ENCODE results near the gene DENND2C. TPM values are rescaled to one million over a fixed set of nuclear protein-coding genes. Genes with fewer than 3 reads are reported as not detected.

The DENND2C gene
- total and polyA plus RNA-seq, 2 experiments from 2014 or later = 1.4 to 5.6 TPM

DNA sequence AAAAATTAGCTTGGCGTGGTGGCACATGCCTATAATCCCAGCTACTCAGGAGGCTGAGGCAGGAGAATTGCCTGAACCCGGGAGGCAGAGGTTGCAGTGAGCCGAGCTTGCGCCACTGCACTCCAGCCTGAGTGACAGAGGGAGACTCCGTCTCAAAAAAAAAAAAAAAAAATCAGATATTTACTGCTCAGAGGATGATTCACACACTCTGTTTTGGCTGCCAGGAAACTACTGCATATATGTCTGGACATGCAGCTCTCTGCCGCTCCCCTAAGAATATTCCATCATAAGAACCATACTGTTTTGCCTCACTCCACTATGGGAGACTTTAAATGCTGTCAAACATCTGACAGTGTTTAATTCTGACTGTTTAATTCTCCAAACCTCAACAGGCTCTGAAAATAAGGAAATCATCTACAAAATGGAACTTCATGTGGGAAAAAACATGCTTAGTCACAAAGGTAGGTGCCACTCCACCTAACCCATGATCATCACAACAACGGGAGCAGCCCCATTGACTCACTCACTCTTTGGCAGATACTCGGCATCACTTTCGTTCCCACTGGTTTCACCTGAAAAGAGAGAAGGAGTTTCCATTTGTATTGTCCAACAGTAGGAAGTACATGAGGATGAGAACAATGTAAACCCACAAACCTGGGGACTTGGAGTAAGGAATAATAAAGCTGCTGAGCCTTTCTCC is 59.2 kb downstream of the DENND2C start:
- no peak overlapping the region for H3K4me2 ChIP-seq
- peak overlapping the region; percentile 27 for H3K27ac ChIP-seq
- WGBS (ENCODE audit: low lambda C conversion rate, missing lambda C conversion rate) = 86% methylated on average over 9 of the region's 9 CpGs

DNA sequence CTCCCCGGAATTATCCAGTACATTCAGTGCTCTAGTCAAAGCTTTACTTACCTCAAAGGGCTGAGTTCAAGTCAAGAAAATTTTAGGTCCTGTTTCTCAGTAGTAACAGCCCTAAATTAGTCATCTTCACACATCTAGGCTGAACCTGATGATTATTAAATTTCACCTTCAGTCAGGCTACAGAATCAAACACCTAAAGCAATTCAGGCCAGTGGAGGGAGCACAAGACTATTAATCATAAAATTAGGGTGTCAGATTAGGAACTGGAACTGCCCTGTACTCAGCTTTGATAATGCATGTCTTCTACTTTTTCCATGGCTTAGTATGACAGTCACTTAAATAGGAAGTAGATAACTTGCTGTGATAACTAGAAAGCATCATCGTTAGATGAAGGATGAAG is 60.0 kb downstream of the DENND2C start:
- H3K4me1 ChIP-seq (ENCODE audit: insufficient read depth) = no peaks in the 10 kb centered on the region
- H3K27me3 ChIP-seq = no peaks in the 10 kb centered on the region
- DNase-seq (ENCODE audit: low spot score) = no peak
- H3K9me2 ChIP-seq (replicated peaks; ENCODE audit: insufficient read depth) = no peaks in the 10 kb centered on the region
- no peak overlapping the region for H3K4me2 ChIP-seq
- H3K27ac ChIP-seq = no peak overlapping the region
- 87% methylated on average over 2 of the region's 2 CpGs for whole genome bisulfite sequencing (ENCODE audit: low lambda C conversion rate, missing lambda C conversion rate)
- H3K36me3 ChIP-seq (replicated peaks; ENCODE audit: insufficient read depth, low read depth) = no peaks in the 10 kb centered on the region
- TF ChIP-seq EZH2phosphoT487 (IDR thresholded peaks at IDR 0.05; ENCODE audit: low read depth, severe bottlenecking, unreplicated experiment) (no peak), CTCF (IDR thresholded peaks at IDR 0.05; ENCODE audit: poor library complexity) (no peak), EZH2 (IDR thresholded peaks at IDR 0.05; ENCODE audit: borderline replicate concordance) (no peak)
- no peak overlapping the region for H3K4me3 ChIP-seq
- no peak overlapping the region for H2AFZ ChIP-seq
- no peaks in the 10 kb centered on the region for H3K79me2 ChIP-seq
- H4K20me1 ChIP-seq (ENCODE audit: insufficient read depth, poor library complexity, severe bottlenecking) = no peaks in the 10 kb centered on the region
- H3K9me3 ChIP-seq (ENCODE audit: low read depth) = no peaks in the 10 kb centered on the region

More for the DNA sequence above, 59.2 kb downstream of the DENND2C start:
- Histone ChIP-seq H3K27me3 (no peaks in the 10 kb centered on the region), H3K4me1 (ENCODE audit: insufficient read depth) (no peaks in the 10 kb centered on the region), H4K20me1 (ENCODE audit: insufficient read depth, poor library complexity, severe bottlenecking) (no peaks in the 10 kb centered on the region), H3K36me3 (replicated peaks; ENCODE audit: insufficient read depth, low read depth) (no peaks in the 10 kb centered on the region), H3K79me2 (no peaks in the 10 kb centered on the region), H3K4me3 (no peak overlapping the region), H3K9me3 (ENCODE audit: low read depth) (no peaks in the 10 kb centered on the region), H2AFZ (no peak overlapping the region), H3K9me2 (replicated peaks; ENCODE audit: insufficient read depth) (no peaks in the 10 kb centered on the region)
- no peak for TF ChIP-seq EZH2phosphoT487 (IDR thresholded peaks at IDR 0.05; ENCODE audit: low read depth, severe bottlenecking, unreplicated experiment)
- TF ChIP-seq EZH2 (IDR thresholded peaks at IDR 0.05; ENCODE audit: borderline replicate concordance) = no peak
- no peak for TF ChIP-seq CTCF (IDR thresholded peaks at IDR 0.05; ENCODE audit: poor library complexity)
- DNase-seq (ENCODE audit: low spot score) = no peak

DNA sequence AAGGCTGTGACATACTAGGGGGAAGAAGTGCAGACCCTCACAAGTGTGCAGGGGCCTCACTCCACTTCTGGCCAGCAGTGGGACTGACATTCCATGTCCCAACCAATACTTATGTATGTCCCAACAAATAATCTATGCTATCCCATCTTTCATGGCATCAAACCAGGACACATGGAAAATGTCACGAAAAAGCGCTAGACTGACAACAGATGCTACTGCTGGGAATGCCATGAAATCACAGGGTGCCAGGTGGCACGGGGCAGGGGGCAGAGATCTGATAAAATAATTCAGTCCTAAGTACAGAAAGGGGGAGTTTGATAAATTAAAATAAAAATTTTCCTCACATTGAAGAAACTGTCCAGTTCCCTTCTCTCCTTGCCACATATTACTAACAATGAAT is 60.8 kb downstream of the DENND2C start:
- no peak overlapping the region for H3K4me2 ChIP-seq
- no peak for TF ChIP-seq EZH2 (IDR thresholded peaks at IDR 0.05; ENCODE audit: borderline replicate concordance)
- TF ChIP-seq EZH2phosphoT487 (IDR thresholded peaks at IDR 0.05; ENCODE audit: low read depth, severe bottlenecking, unreplicated experiment) = no peak
- no peak for TF ChIP-seq CTCF (IDR thresholded peaks at IDR 0.05; ENCODE audit: poor library complexity)
- H2AFZ ChIP-seq = no peak overlapping the region
- H3K27ac ChIP-seq = no peak overlapping the region
- no peaks in the 10 kb centered on the region for H3K36me3 ChIP-seq (replicated peaks; ENCODE audit: insufficient read depth, low read depth)
- no peak overlapping the region for H3K4me3 ChIP-seq
- 97% methylated on average over 3 of the region's 3 CpGs for WGBS (ENCODE audit: low lambda C conversion rate, missing lambda C conversion rate)
- H3K27me3 ChIP-seq = no peaks in the 10 kb centered on the region
- no peaks in the 10 kb centered on the region for H3K79me2 ChIP-seq
- no peak for DNase-seq (ENCODE audit: low spot score)
- H4K20me1 ChIP-seq (ENCODE audit: insufficient read depth, poor library complexity, severe bottlenecking) = no peaks in the 10 kb centered on the region
- no peaks in the 10 kb centered on the region for H3K4me1 ChIP-seq (ENCODE audit: insufficient read depth)
- no peaks in the 10 kb centered on the region for H3K9me3 ChIP-seq (ENCODE audit: low read depth)
- H3K9me2 ChIP-seq (replicated peaks; ENCODE audit: insufficient read depth) = no peaks in the 10 kb centered on the region

Data from hepatocyte (in vitro differentiated cells).